GM21717 (cell line): Measurements from ENCODE around the gene DPYD.

ENCODE experiments used
- ATAC-seq: cut with Tn5 transposase; IDR thresholded peaks from one replicate; pipeline ENCODE4 v1.9.1; 2021; ENCODE audit warnings: mild to moderate bottlenecking, moderate library complexity; ENCODE audit not compliant: unreplicated experiment

Gene DPYD

DNA sequence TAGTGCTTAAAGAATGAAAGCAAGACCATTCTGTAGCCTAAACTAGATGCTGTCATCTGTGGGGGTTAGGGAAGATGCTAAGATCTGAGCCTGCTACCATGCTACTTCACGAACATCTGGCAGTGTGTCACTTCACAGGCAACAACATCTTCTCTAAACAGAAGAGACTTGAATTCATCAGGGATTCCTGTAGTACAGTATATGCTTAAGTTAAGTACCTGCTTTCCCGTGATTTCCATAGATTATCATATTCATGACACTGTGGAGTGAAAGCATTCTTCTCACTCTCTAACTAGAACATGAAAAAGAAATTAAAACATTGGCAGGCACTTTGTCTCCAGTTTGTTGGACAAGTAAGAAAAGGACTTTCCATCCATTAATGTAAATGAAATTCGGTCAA lies 808.4 kb downstream of the DPYD start:
- no peak for ATAC-seq

DNA sequence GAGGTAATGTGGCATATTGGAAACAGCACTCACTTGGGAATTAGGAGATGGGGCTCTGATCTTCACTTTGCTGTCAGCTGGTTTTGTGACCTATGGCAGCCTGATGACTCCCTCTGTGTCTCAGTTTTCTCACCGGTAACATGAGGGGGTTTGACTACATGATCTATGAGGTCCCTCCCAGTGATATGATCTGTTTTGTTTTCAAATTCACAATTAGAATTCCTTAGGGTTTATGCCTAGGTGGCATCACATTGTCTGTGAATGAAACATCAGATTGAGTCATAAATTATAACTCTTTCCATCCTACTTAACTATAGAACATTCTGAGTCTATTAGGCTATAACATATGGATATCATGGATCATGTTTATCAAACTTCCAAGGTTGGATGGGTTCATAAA lies 812.7 kb downstream of the DPYD start:
- ATAC-seq: no peak

DNA sequence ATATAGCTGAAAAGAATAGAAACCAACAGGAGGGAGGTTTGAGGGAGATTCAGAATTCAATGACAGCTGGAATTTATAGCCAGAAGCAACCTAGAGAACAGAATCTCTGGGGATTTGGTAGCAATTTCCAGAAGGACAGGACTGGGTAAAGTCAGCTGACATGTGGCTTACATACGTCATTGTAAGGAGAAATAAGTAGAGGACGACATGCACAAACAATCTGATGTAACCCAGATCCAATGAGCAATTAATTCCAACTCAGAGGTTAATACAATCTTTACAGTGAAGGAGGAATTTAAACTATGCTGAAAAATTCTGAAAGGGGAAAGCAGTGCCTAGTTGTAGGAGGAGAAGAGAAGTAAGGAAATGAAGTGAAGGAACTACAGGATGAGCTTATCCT lies 815.3 kb downstream of the DPYD start:
- ATAC-seq: no peak

DNA sequence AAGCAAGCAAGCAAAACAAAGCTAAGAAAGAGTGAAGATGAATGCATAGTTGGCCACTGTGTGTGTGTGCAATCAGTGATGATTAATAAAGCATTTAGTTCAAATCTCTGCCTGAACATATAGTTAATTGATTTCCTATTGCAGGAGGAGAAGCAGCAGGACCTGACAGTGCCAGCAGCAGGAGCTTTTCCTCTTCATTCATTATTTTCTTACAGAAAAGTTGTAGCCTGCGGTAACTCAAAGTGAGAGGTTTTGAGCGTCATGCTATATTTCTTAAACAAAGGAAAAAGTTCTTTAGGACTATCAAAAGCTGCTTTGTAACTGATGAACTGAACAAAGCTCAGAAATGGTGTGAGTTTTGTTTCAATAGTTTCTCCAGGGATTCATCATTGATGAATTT lies 819.3 kb downstream of the DPYD start:
- no peak for ATAC-seq

DNA sequence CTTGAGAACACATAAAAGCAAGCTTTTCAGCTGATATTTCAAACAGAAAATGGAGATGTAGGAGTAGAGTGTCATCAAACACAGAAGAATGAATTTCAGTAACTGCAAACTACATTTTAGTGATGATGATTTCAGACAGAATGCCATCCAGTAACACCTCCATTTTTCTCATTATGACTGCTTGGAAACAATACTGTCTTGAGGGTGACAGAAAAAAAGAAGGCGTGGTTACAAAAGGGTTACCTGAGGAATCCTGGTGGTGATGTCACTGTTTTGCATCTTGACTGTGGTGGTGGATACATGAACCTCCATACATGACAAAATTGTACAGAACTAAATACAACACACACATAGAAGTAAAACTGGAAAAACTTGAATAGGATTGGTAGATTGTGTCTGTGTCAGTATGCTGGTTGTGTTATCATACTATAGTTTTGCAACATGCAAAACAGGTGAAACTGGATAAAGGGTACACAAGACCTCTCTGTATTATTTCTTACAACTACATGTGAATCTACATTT lies 823.4 kb downstream of the DPYD start:
- no peak for ATAC-seq

- ATAC-seq: no peak
Observed at GRCh38 chr1:97095764-97096163, 825.1 kb downstream of the DPYD start.

GRCh38 chr1:97094247-97094972 lies 826.4 kb downstream of the DPYD start:
- ATAC-seq: no peak

GRCh38 chr1:97093741-97094140 lies 827.1 kb downstream of the DPYD start:
- ATAC-seq: no peak

GRCh38 chr1:97092824-97093223 lies 828.0 kb downstream of the DPYD start:
- no peak for ATAC-seq

- no peak for ATAC-seq
Observed at GRCh38 chr1:97091679-97092078, 829.2 kb downstream of the DPYD start.

- no peak for ATAC-seq
Observed at GRCh38 chr1:97091263-97091662, 829.6 kb downstream of the DPYD start.

- ATAC-seq: no peak
Observed at GRCh38 chr1:97090725-97091124, 830.1 kb downstream of the DPYD start.

DNA sequence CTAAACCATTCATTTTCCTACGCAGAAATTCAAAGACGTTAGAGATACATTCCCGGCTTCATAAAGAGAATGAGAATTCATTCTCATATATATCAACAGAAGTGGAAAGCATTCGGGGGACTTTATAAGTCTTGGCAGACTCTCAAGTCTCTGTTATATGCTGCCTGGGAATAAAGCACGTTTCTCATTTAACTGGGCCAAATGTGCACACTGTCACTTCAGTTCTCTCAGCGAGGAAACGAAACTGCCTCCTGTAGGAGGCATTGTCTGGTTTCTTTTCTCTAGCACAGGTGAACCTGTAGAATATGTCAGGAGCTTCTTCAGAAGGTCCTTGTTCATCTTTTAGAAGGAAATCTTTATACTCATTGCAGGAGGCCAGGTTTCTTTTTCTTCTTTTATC lies 831.7 kb downstream of the DPYD start:
- no peak for ATAC-seq

GRCh38 chr1:97088391-97088790 lies 832.4 kb downstream of the DPYD start:
- ATAC-seq: no peak

- no peak for ATAC-seq
Observed at GRCh38 chr1:97084546-97084945, 836.3 kb downstream of the DPYD start.

- no peak for ATAC-seq
Observed at GRCh38 chr1:97082160-97082848, 838.5 kb downstream of the DPYD start.

DNA sequence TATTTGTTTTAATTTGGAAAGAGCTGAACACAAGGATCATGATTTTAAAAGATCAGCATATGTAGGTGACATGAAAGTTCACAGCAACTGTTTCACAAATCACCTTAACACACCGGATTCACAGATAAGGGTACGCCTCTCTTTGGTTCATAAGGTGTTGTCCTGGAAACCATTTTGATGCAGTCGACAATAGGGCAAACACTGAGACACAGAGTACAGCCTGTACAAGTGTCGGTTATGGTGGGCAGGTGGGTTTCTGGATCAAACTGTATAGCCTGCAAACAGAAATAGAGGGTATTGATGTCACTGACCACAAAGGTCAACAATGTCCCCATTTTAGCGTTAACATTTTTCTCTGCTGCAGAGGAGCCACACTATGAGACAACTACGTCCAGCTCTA lies 842.0 kb downstream of the DPYD start:
- no peak for ATAC-seq

GRCh38 chr1:97077221-97077620 lies 843.6 kb downstream of the DPYD start:
- no peak for ATAC-seq

GRCh38 chr1:97074771-97075170 lies 846.1 kb downstream of the DPYD start:
- ATAC-seq: no peak

GRCh38 chr1:97073936-97074335 lies 846.9 kb downstream of the DPYD start:
- no peak for ATAC-seq

GRCh38 chr1:97073169-97073568 lies 847.7 kb downstream of the DPYD start:
- ATAC-seq: no peak

DNA sequence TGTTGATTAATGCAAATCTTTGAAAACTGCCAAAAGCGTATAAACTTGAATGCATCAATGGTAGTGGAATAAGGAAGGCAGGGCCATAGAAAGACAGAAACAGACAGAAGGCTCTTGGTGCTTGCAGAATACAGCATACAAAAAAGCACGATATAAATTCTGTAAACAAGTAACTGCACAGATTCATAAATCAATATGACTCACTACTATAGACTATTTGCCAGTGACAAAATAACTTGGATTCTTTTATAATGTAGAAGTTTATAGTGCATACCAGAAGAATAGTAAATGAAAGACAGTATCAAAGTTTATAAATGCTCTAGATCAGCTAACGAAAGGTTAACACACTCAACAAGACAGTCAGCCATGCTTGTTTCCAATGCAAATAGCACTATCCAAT lies 849.7 kb downstream of the DPYD start:
- ATAC-seq: no peak
